Stomach (tissue), 9 donors: Measurements from ENCODE around the gene ARID1B. TPM values are rescaled to one million over a fixed set of nuclear protein-coding genes. Genes with fewer than 3 reads are reported as not detected.

Source experiments
- DNase-seq, 2 donors: peaks; one replicate each; pipeline versions ENCODE4 v3.0.0 to v3.0.0-alpha.2; 2013 to 2019
- H3K27ac ChIP-seq, 5 donors: fragments of 200-600 bp in 4 of 5; sonication (generic) in 4 of 5; one replicate each; pipeline ENCODE4 v1.5.1; 2013 to 2019; ENCODE audit warnings: mild to moderate bottlenecking in 1 of 5, moderate library complexity in 1 of 5
- H3K27me3 ChIP-seq, 3 donors: fragments of 200-600 bp; sonication (generic); one replicate each; pipeline ENCODE4 v1.5.1; 2017 to 2019; ENCODE audit warnings: mixed run types in 1 of 3
- H3K36me3 ChIP-seq, 4 donors: fragments of 200-600 bp; sonication (generic); 1 replicate in 3 of 4; 2 replicates in 1 of 4; pipeline ENCODE4 v1.5.1; 2016 to 2019
- H3K4me1 ChIP-seq, 4 donors: fragments of 200-600 bp; sonication (generic); one replicate each; pipeline ENCODE4 v1.5.1; 2016 to 2019
- H3K4me3 ChIP-seq, 4 donors: fragments of 200-600 bp; sonication (generic) in 3 of 4; one replicate each; pipeline ENCODE4 v1.5.1; 2016 to 2019; ENCODE audit warnings: mild to moderate bottlenecking in 1 of 4
- H3K9me3 ChIP-seq, 4 donors: fragments of 200-600 bp; sonication (generic); one replicate each; pipeline ENCODE4 v1.5.1; 2016 to 2019
- CTCF ChIP-seq, 7 experiments: fragments of 450-650 bp in 4 of 7; fragments of 200-600 bp in 3 of 7; sonication (generic) in 3 of 7; IDR thresholded peaks; one replicate each; pipeline ENCODE4 v1.5.1; 2016 to 2019; ENCODE audit warnings: antibody characterized with exemption in 7 of 7, control low read depth in 2 of 7, mild to moderate bottlenecking in 1 of 7
- EP300 ChIP-seq: sonication (generic); formaldehyde crosslinking; IDR thresholded peaks from one replicate; pipeline ENCODE4 v1.6.1; 2017; ENCODE audit warnings: antibody characterized with exemption
- POLR2A ChIP-seq, 4 donors: fragments of 450-650 bp; IDR thresholded peaks; one replicate each; pipeline ENCODE4 v1.6.1; 2016; ENCODE audit warnings: antibody characterized with exemption in 4 of 4, control low read depth in 2 of 4, mild to moderate bottlenecking in 1 of 4, moderate library complexity in 1 of 4
- POLR2AphosphoS5 ChIP-seq, 3 donors: sonication (generic); formaldehyde crosslinking; IDR thresholded peaks; one replicate each; pipeline ENCODE4 v1.6.1; 2016; ENCODE audit warnings: antibody characterized with exemption in 3 of 3
- WGBS, 5 donors: extraction: QIAGEN DNeasy Blood & Tissue Kit in 3 of 5; methylation state at CpG; one replicate each; pipeline versions ENCODE4 v1.1.5 to v1.1.7; 2013 to 2018; 5-methylcytosine and 5-hydroxymethylcytosine counted together
- intact Hi-C: fragments of 100-400 bp; cut with DNase I; formaldehyde crosslinking; loops from one replicate; pipeline ENCODE4 v1.15.1; 2023; ENCODE audit warnings: low total_unique reads
- polyA plus RNA-seq, 3 donors: library from polyadenylated mRNA; stranded (reverse); fragments of 200-250 nt; gene quantifications; one replicate each; pipeline ENCODE4 v1.2.3, GENCODE V29; 2013
- total RNA-seq, 5 donors: library from RNA; depleted of rRNA; stranded (reverse); fragments of >200 nt; gene quantifications; one replicate each; pipeline versions ENCODE4 v1.1.0 to v1.2.3, GENCODE V29; 2014 to 2016
- donor health status: healthy with polysubstance abuse.
- donor health status: Bipolar disorder and iron deficiency.
- donor health status: healthy.

Gene ARID1B
- total and polyA plus RNA-seq, 8 donors, result 8.8 to 183 (median 48.3) TPM

- Histone ChIP-seq H3K27ac (peak overlapping the region; percentile 92 to 100 (median 99)), H3K4me1 (peaks cover 9 to 57% (median 38%) of the 10 kb centered on the region in 4 donors), H3K27me3 (no peaks in the 10 kb centered on the region), H3K4me3 (peak overlapping the region; percentile 56 to 86 (median 70)), H3K9me3 (peaks cover 0 to 5% (median 0%) of the 10 kb centered on the region in 4 donors), H3K36me3 (no peaks in the 10 kb centered on the region)
- 3 to 10% (median 5%) methylated on average over 16 to 33 of the region's 33 CpGs for WGBS, 5 donors
- peak; percentile 30 to 81 (median 64) for TF ChIP-seq POLR2AphosphoS5 (IDR thresholded peaks at IDR 0.05)
- no peak for TF ChIP-seq CTCF (IDR thresholded peaks at IDR 0.05)
- DNase-seq, result peak; percentile 89 to 96
- intact Hi-C loops, result loop anchor here (10.0 kb wide), 1 partner anchor 237 kb away; no protein-coding TSS in a partner anchor
Measured at GRCh38 chr6:157021993-157022740, 245.0 kb downstream of the ARID1B start.

GRCh38 chr6:157023958-157024357 is 246.8 kb downstream of the ARID1B start:
- no peak for TF ChIP-seq POLR2AphosphoS5 (IDR thresholded peaks at IDR 0.05)
- TF ChIP-seq POLR2A (IDR thresholded peaks at IDR 0.05), result no peak
- no peak for TF ChIP-seq CTCF (IDR thresholded peaks at IDR 0.05)
- no peak for TF ChIP-seq EP300
- Histone ChIP-seq H3K36me3 (no peaks in the 10 kb centered on the region), H3K27me3 (no peaks in the 10 kb centered on the region), H3K4me1 (peaks cover 9 to 44% (median 33%) of the 10 kb centered on the region in 4 donors), H3K9me3 (peaks cover 0 to 5% (median 0%) of the 10 kb centered on the region in 4 donors), H3K27ac (peak overlapping the region in 3 of 5 donors; percentile 64 to 99 (median 99)), H3K4me3 (no peak overlapping the region)
- 22 to 53% (median 35%) methylated on average over 2 of the region's 2 CpGs for WGBS, 5 donors
- intact Hi-C loops, result loop anchor here (10.0 kb wide), 1 partner anchor 239 kb away; no protein-coding TSS in a partner anchor
- DNase-seq, result peak in 1 of 2 donors; percentile 53

- no peak for TF ChIP-seq POLR2AphosphoS5 (IDR thresholded peaks at IDR 0.05)
- TF ChIP-seq POLR2A (IDR thresholded peaks at IDR 0.05), result no peak
- TF ChIP-seq EP300, result no peak
- Histone ChIP-seq H3K27ac (peak overlapping the region in 3 of 5 donors; percentile 64 to 99 (median 99)), H3K36me3 (no peaks in the 10 kb centered on the region), H3K4me1 (peaks cover 9 to 36% (median 27%) of the 10 kb centered on the region in 4 donors), H3K4me3 (no peak overlapping the region), H3K27me3 (no peaks in the 10 kb centered on the region), H3K9me3 (peaks cover 0 to 5% (median 0%) of the 10 kb centered on the region in 4 donors)
- intact Hi-C loops, result loop anchor here (10.0 kb wide), 1 partner anchor 240 kb away; no protein-coding TSS in a partner anchor
- no peak for DNase-seq
- WGBS, 5 donors, result 77 to 97% (median 87%) methylated on average over 3 of the region's 3 CpGs
Measured at GRCh38 chr6:157024745-157025144, 247.6 kb downstream of the ARID1B start.

- no peak overlapping the region for H3K27ac ChIP-seq
- H3K4me3 ChIP-seq, result no peak overlapping the region
- DNase-seq, result no peak
- intact Hi-C loops, result loop anchor here (10.0 kb wide), 1 partner anchor 241 kb away; no protein-coding TSS in a partner anchor
- H3K4me1 ChIP-seq, result peaks cover 9 to 32% (median 21%) of the 10 kb centered on the region in 4 donors
- H3K27me3 ChIP-seq, result no peaks in the 10 kb centered on the region
- WGBS, 5 donors, result 53 to 82% (median 59%) methylated on average over 1 of the region's 1 CpG
- H3K9me3 ChIP-seq, result peaks cover 0 to 5% (median 0%) of the 10 kb centered on the region in 4 donors
- H3K36me3 ChIP-seq, result no peaks in the 10 kb centered on the region
- TF ChIP-seq CTCF (IDR thresholded peaks at IDR 0.05), result no peak
- TF ChIP-seq EP300, result no peak
- TF ChIP-seq POLR2A (IDR thresholded peaks at IDR 0.05), result no peak
- no peak for TF ChIP-seq POLR2AphosphoS5 (IDR thresholded peaks at IDR 0.05)
Measured at GRCh38 chr6:157025437-157025836, 248.3 kb downstream of the ARID1B start.
